Neural crest cell (in vitro differentiated cells): ENCODE results near the gene ZFAND3. TPM values are rescaled to one million over a fixed set of nuclear protein-coding genes. Genes with fewer than 3 reads are reported as not detected.

Experiments
- DNase-seq: peaks from one replicate; pipeline ENCODE4 v3.0.0; 2021; ENCODE audit warnings: low read depth, mixed read lengths, low spot score
- H3K27ac Mint-ChIP-seq: one replicate; pipeline ENCODE4 v1.8.0; 2021; ENCODE audit warnings: mild to moderate bottlenecking, mixed read lengths; ENCODE audit not compliant: unreplicated experiment
- H3K27me3 Mint-ChIP-seq: 2 replicates; pipeline ENCODE4 v1.8.0; 2021; ENCODE audit warnings: low read depth, mild to moderate bottlenecking, mixed read lengths
- H3K36me3 Mint-ChIP-seq: 2 replicates; pipeline ENCODE4 v1.8.0; 2021; ENCODE audit warnings: low read depth, mild to moderate bottlenecking, mixed read lengths
- H3K4me1 Mint-ChIP-seq: 2 replicates; pipeline ENCODE4 v1.8.0; 2021; ENCODE audit warnings: mixed read lengths
- H3K4me3 Mint-ChIP-seq: one replicate; pipeline ENCODE4 v1.8.0; 2021; ENCODE audit warnings: mild to moderate bottlenecking, mixed read lengths
- H3K9me3 Mint-ChIP-seq: 2 replicates; pipeline ENCODE4 v1.8.0; 2021; ENCODE audit warnings: mixed read lengths
- total RNA-seq: library from RNA; stranded (reverse); gene quantifications from 2 replicates; pipeline ENCODE4 v1.2.1, GENCODE V29; 2021
- TF ChIP-seq, protein P1 (sequence below): fragments of 200-600 bp; sonication (generic); conservative IDR thresholded peaks from 2 replicates; pipeline ENCODE4 v1.5.0; 2021; ENCODE audit warnings: antibody characterized with exemption, mild to moderate bottlenecking

ZFAND3 gene
- total RNA-seq, 1 donor from 2014 or later: 65.9 TPM

DNA sequence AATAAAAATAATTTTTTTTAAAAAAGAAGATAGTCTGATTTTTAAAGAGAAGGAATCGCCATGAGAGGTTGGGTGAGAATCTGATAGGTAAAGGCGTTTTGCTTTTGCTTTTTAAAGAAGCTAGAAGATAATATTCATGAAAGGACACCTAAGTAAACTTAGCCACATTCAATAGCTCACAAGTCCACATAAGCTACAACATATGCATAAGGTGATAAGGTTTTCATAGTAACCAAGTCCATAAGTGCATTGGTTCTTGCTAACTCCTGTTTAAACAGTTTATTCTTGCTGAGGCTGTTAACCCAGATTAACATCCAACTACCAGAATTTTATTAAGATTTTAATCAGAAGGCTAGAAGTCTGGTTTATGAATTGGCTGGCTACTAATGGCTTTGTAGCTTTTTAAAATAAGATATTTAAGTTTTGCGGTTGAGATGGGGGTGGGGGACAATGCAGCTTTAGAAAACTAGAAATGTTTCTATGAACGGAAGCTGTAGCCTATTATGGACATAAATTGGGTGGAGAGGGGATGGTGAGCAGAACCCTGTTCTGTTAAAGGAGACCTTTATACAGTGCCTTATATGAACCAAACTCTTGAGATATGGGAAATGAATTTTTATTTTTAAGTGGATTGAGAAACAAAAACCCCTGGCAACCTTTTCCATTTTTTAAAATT, 235.1 kb downstream of the ZFAND3 start:
- TF ChIP-seq, protein P1, sequence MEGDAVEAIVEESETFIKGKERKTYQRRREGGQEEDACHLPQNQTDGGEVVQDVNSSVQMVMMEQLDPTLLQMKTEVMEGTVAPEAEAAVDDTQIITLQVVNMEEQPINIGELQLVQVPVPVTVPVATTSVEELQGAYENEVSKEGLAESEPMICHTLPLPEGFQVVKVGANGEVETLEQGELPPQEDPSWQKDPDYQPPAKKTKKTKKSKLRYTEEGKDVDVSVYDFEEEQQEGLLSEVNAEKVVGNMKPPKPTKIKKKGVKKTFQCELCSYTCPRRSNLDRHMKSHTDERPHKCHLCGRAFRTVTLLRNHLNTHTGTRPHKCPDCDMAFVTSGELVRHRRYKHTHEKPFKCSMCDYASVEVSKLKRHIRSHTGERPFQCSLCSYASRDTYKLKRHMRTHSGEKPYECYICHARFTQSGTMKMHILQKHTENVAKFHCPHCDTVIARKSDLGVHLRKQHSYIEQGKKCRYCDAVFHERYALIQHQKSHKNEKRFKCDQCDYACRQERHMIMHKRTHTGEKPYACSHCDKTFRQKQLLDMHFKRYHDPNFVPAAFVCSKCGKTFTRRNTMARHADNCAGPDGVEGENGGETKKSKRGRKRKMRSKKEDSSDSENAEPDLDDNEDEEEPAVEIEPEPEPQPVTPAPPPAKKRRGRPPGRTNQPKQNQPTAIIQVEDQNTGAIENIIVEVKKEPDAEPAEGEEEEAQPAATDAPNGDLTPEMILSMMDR: no peak
- Mint-ChIP-seq H3K9me3 (no peaks in the 10 kb centered on the region), H3K27me3 (no peaks in the 10 kb centered on the region), H3K4me1 (peaks cover 11% of the 10 kb centered on the region), H3K36me3 (no peaks in the 10 kb centered on the region), H3K27ac (no peak overlapping the region), H3K4me3 (no peak overlapping the region)
- no peak for DNase-seq

- DNase-seq: no peak
- no peak overlapping the region for H3K4me3 Mint-ChIP-seq
- peaks cover 11% of the 10 kb centered on the region for H3K4me1 Mint-ChIP-seq
- TF ChIP-seq, protein P1: no peak
- no peaks in the 10 kb centered on the region for H3K27me3 Mint-ChIP-seq
- H3K36me3 Mint-ChIP-seq: no peaks in the 10 kb centered on the region
- H3K9me3 Mint-ChIP-seq: no peaks in the 10 kb centered on the region
- no peak overlapping the region for H3K27ac Mint-ChIP-seq
Measured at GRCh38 chr6:38055203-38055589, 235.7 kb downstream of the ZFAND3 start.

GRCh38 chr6:38056361-38056760, 236.8 kb downstream of the ZFAND3 start:
- H3K36me3 Mint-ChIP-seq: peaks cover 3% of the 10 kb centered on the region

GRCh38 chr6:38057994-38058393, 238.5 kb downstream of the ZFAND3 start:
- peaks cover 4% of the 10 kb centered on the region for H3K4me1 Mint-ChIP-seq
- H3K27ac Mint-ChIP-seq: no peak overlapping the region
- H3K4me3 Mint-ChIP-seq: no peak overlapping the region
- TF ChIP-seq, protein P1: no peak
- H3K9me3 Mint-ChIP-seq: no peaks in the 10 kb centered on the region
- peaks cover 9% of the 10 kb centered on the region for H3K36me3 Mint-ChIP-seq
- DNase-seq: no peak
- H3K27me3 Mint-ChIP-seq: no peaks in the 10 kb centered on the region

More at GRCh38 chr6:38056361-38056760, 236.8 kb downstream of the ZFAND3 start:
- Mint-ChIP-seq H3K27me3 (no peaks in the 10 kb centered on the region), H3K27ac (no peak overlapping the region), H3K4me1 (peaks cover 4% of the 10 kb centered on the region), H3K9me3 (no peaks in the 10 kb centered on the region), H3K4me3 (no peak overlapping the region)
- DNase-seq: no peak
- TF ChIP-seq, protein P1: no peak

DNA sequence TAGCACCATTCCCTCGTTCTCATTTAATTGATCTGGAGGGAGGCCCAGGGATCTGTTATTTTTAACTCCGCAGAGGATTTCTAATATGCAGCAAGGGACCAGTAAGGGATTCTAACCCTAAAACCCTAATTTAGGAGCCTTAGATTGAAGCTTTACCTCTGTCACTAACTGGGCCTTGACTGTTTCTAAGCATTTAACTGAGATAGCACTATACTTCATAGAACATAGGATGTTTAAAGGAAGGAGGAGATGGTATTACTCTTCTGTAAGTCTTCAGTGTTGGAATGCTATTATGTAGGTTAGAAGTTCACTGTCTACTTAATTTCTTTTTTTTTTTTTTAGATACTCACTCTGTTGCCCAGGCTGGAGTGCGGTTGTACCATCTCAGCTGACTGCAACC, 242.5 kb downstream of the ZFAND3 start:
- Mint-ChIP-seq H3K36me3 (peaks cover 17% of the 10 kb centered on the region), H3K4me3 (no peak overlapping the region), H3K9me3 (no peaks in the 10 kb centered on the region), H3K4me1 (peaks cover 4% of the 10 kb centered on the region), H3K27me3 (no peaks in the 10 kb centered on the region), H3K27ac (no peak overlapping the region)
- TF ChIP-seq, protein P1: no peak
- no peak for DNase-seq
